Fibroblast of peridontal ligament (primary cell): Measurements from ENCODE around the gene CYP2C9.
"Not testable (repeated sequence)": the region's sequence is repeated elsewhere in the genome, so short reads cannot be mapped to it uniquely, and the experiment has no call there.

Source experiments
- DNase-seq: peaks from one replicate; pipeline ENCODE4 v3.0.0-alpha.2; 2010; ENCODE audit errors: extremely low read depth

Gene CYP2C9

GRCh38 chr10:94938383-94938782, at the start of gene CYP2C9:
TSS of gene CYP2C9 (plus strand) at chr10:94938658. CDS start at chr10:94938683, 25 bp downstream.
- no peak for DNase-seq

GRCh38 chr10:94889123-94889522, 49.3 kb upstream of the CYP2C9 start:
- no peak for DNase-seq

GRCh38 chr10:94890264-94891022, 48.0 kb upstream of the CYP2C9 start:
- DNase-seq, result no peak

- not testable (repeated sequence) for DNase-seq
These were observed 40.0 kb upstream of the CYP2C9 start for GRCh38 chr10:94898414-94898813.

GRCh38 chr10:94902080-94902479, 36.4 kb upstream of the CYP2C9 start:
- DNase-seq, result no peak

- no peak for DNase-seq
These were observed 35.9 kb upstream of the CYP2C9 start for GRCh38 chr10:94902570-94902969.

GRCh38 chr10:94904506-94905148, 33.8 kb upstream of the CYP2C9 start:
- DNase-seq, result not testable (repeated sequence)

- no peak for DNase-seq
These were observed 22.0 kb upstream of the CYP2C9 start for GRCh38 chr10:94916423-94916822.

GRCh38 chr10:94936721-94937120, 1.7 kb upstream of the CYP2C9 start:
- no peak for DNase-seq

- DNase-seq, result not testable (repeated sequence)
These were observed 5.1 kb downstream of the CYP2C9 start for GRCh38 chr10:94943432-94944103.

GRCh38 chr10:94946181-94946580, 7.7 kb downstream of the CYP2C9 start:
- not testable (repeated sequence) for DNase-seq

GRCh38 chr10:94963901-94964300, 25.4 kb downstream of the CYP2C9 start:
- peak; percentile 9 for DNase-seq

- no peak for DNase-seq
These were observed 45.1 kb downstream of the CYP2C9 start for GRCh38 chr10:94983555-94983954.

- DNase-seq, result no peak
These were observed 50.7 kb downstream of the CYP2C9 start for GRCh38 chr10:94989192-94989591.

- no peak for DNase-seq
These were observed 52.9 kb downstream of the CYP2C9 start for GRCh38 chr10:94991243-94991888.

GRCh38 chr10:94992811-94993210, 54.4 kb downstream of the CYP2C9 start:
- DNase-seq, result no peak

- DNase-seq, result no peak
These were observed 59.3 kb downstream of the CYP2C9 start for GRCh38 chr10:94997741-94998174.

- DNase-seq, result no peak
These were observed 88.0 kb downstream of the CYP2C9 start for GRCh38 chr10:95026461-95026860.

GRCh38 chr10:95031656-95032055, 93.2 kb downstream of the CYP2C9 start:
- no peak for DNase-seq

GRCh38 chr10:95034401-95034800, 95.9 kb downstream of the CYP2C9 start:
- no peak for DNase-seq

- no peak for DNase-seq
These were observed 97.2 kb downstream of the CYP2C9 start for GRCh38 chr10:95035332-95036295.
